Measurements from ENCODE around the gene GUK1. TPM values are rescaled to one million over a fixed set of nuclear protein-coding genes. Genes with fewer than 3 reads are reported as not detected.
A peak's percentile ranks its signal among the peaks of the same experiment; 100 is the strongest.

Gene GUK1
- total and polyA plus RNA-seq, 2 of the 4 experiments (the other 2 are of a cell fraction) = 465 to 548 TPM

DNA sequence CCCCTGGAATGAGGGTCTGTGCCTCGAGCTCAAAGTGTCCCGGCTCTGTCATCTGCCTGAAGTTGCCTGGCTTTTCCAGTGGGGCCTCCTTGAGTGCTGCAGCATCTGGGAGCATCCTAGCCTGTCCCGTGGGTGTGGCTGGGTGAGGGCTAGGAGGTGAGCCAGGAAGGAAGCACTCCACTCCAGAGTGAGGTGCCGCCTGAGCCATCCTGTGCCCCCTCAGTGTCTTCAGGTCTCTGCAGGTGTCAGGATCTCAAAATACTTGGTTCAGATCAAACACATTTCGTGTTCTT lies 37.0 kb downstream of the GUK1 start (continued):
- TF ChIP-seq, protein P1, sequence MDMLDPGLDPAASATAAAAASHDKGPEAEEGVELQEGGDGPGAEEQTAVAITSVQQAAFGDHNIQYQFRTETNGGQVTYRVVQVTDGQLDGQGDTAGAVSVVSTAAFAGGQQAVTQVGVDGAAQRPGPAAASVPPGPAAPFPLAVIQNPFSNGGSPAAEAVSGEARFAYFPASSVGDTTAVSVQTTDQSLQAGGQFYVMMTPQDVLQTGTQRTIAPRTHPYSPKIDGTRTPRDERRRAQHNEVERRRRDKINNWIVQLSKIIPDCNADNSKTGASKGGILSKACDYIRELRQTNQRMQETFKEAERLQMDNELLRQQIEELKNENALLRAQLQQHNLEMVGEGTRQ (IDR thresholded peaks at IDR 0.05; ENCODE audit: low read depth, low read length) = no peak

DNA sequence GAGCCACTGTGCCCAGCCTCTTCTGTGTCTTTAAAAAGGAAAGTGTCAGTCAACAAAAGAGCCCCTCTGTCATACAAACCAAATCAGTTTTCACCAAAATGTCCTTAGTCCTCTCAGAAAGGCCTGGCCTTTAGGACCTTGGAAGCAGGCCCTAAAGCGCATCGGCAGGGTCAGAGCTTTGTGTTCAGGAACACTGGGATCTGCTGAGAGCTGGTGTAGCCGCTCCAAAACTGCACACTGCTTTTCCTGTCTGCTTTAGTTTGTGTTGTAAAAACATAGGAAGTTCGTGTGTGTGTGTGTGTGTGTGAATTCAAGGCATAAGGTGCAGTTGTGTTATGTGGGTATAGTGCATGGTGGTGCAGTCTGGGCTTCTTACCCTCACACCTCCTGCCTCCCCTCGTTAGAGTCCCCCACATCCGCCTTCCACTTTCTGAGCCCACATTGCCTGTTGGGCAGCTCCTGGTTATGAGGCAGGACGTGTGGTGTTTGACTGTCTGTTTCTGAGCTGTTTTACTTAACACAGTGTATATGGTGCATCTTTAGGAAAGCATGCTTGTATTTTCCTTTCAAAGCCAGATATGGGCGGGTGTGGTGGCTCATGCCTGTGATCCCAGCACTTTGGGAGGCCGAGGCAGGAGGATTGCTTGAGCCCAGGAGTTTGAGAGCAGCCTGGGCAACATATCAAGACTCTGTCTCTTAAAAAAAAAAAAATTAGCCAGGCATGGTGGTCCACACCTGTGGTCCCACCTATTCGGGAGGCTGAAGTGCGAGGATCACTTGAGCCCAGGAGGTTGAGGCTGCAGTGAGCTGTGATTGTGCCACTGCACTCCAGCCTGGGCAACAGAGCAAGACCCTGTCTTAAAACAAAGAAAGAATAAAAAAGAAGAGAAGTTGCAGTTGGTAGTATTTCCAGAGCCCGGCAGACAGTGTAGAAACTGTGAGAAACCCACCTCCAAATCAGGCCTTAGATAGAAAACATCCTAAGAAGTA lies 37.9 kb downstream of the GUK1 start:
- Histone ChIP-seq H3K27me3 (ENCODE audit: control insufficient read depth, insufficient read depth, low read length) (no peaks in the 10 kb centered on the region), H2BK20ac (ENCODE audit: low read depth, low read length) (peak overlapping the region; percentile 80), H3K23ac (ENCODE audit: low read depth, low read length) (peak overlapping the region; percentile 51; the same call in 1 of the 2 replicates), H3K14ac (replicated peaks; ENCODE audit: low read depth, low read length) (peak overlapping the region; percentile 68; the same call in 1 of the 2 replicates), H3K27ac (ENCODE audit: insufficient read depth, low read length) (peak overlapping the region; percentile 96), H2AFZ (replicated peaks; ENCODE audit: low read length, poor library complexity) (no peak overlapping the region), H2AK9ac (replicated peaks; ENCODE audit: low read depth, low read length, poor library complexity) (no peak overlapping the region), H3K4me1 (ENCODE audit: control insufficient read depth, insufficient read depth, low read length) (peaks cover 11% of the 10 kb centered on the region), H2BK120ac (ENCODE audit: low read depth, low read length) (peak overlapping the region; percentile 76), H3K79me1 (ENCODE audit: low read depth in 1 of 2, low read length in 2 of 2) (peaks cover 6 to 40% of the 10 kb centered on the region in 2 experiments; a peak in 2 of 4 replicates), H3K18ac (ENCODE audit: low read depth, low read length) (peak overlapping the region; percentile 57), H3K9me3 (ENCODE audit: control insufficient read depth, insufficient read depth, low read length) (peaks cover 2% of the 10 kb centered on the region; the same call in 1 of the 2 replicates), H4K20me1 (ENCODE audit: insufficient read depth, low read length) (peaks cover 11% of the 10 kb centered on the region), H3K4me3 (ENCODE audit: insufficient read depth, low read depth, low read length) (no peak overlapping the region), H3K36me3 (ENCODE audit: control insufficient read depth, insufficient read depth, low read length) (0 out of 2 replicates have a peak, but pooled peaks cover 4% of the 10 kb centered on the region), H2BK15ac (ENCODE audit: low read depth, low read length) (peak overlapping the region; percentile 89; the same call in 2 of the 3 replicates), H3K56ac (ENCODE audit: extremely low read depth, insufficient read depth, low read length) (no peak overlapping the region), H2AK5ac (ENCODE audit: low read depth, low read length) (peak overlapping the region; percentile 70; the same call in 1 of the 2 replicates), H3K9ac (ENCODE audit: low read depth, low read length) (no peak overlapping the region), H4K8ac (ENCODE audit: low read depth in 2 of 2, low read length in 2 of 2) (peak overlapping the region; percentile 8 to 81; a peak in 2 of 4 replicates), H2BK5ac (ENCODE audit: low read depth, low read length, poor library complexity, severe bottlenecking) (peak overlapping the region; percentile 91), H3K9me1 (ENCODE audit: insufficient read depth, low read length) (peaks cover 18% of the 10 kb centered on the region), H3K4me2 (ENCODE audit: low read depth, low read length) (no peak overlapping the region), H4K5ac (ENCODE audit: low read depth, low read length) (peak overlapping the region; percentile 64), H4K91ac (ENCODE audit: insufficient read depth, low read depth, low read length) (peak overlapping the region; percentile 87), H3K4ac (ENCODE audit: low read depth, low read length) (peak overlapping the region; percentile 85)
- POLR2A ChIA-PET (ENCODE audit: unreplicated experiment) = no interaction called here
- CTCF ChIA-PET = interaction anchor here (0.5 to 1.5 kb wide), 4 partner anchors 11 to 1014 kb away, joined by 3 to 8 read pairs (median 4); no protein-coding TSS in a partner anchor
- WGBS, 2 experiments (ENCODE audit: extremely low coverage in 2 of 2, insufficient read length in 1 of 2) = 100% methylated on average over 3 of the region's 12 CpGs; no CpG with 5 or more reads in 1 of the 2 experiments
- intact Hi-C loops (cut with micrococcal nuclease) (no loop called here), in situ Hi-C loops (cut with MboI; ENCODE audit: low sequenced_read_pairs) (no loop called here), dilution Hi-C loops (cut with HindIII; ENCODE audit: low sequenced_read_pairs, unreplicated experiment) (no loop called here)
- BruUV-seq (replicated peaks) = no TSS peak
- ATAC-seq (ENCODE audit: low read depth) (no peak), DNase-seq (no peak)
- TF ChIP-seq RAD21 (IDR thresholded peaks at IDR 0.05; ENCODE audit: low read length) = no peak
- TF ChIP-seq CHD1 (IDR thresholded peaks at IDR 0.05; ENCODE audit: low read depth, low read length) = no peak
- TF ChIP-seq MAFK (IDR thresholded peaks at IDR 0.05; ENCODE audit: low read depth, low read length) = no peak
- no peak for TF ChIP-seq BHLHE40 (IDR thresholded peaks at IDR 0.05; ENCODE audit: low read depth, low read length)
- TF ChIP-seq POLR2A (IDR thresholded peaks at IDR 0.05; ENCODE audit: low read depth, low read length) = no peak
